Neural cell (in vitro differentiated cells): ENCODE results near the gene CTTN.

Experiments
- CTCF ChIP-seq: fragments of 450-650 bp; IDR thresholded peaks from 2 replicates; pipeline ENCODE4 v1.5.1; 2014; ENCODE audit warnings: antibody characterized with exemption, mild to moderate bottlenecking, moderate library complexity; ENCODE audit not compliant: poor library complexity, severe bottlenecking
- EP300 ChIP-seq: fragments of 450-650 bp; conservative IDR thresholded peaks from 2 replicates; pipeline ENCODE4 v1.6.1; 2014; ENCODE audit warnings: antibody characterized with exemption, mild to moderate bottlenecking, moderate library complexity; ENCODE audit not compliant: poor library complexity, severe bottlenecking
- POLR2AphosphoS5 ChIP-seq: IDR thresholded peaks from 2 replicates; pipeline ENCODE4 v1.6.1; 2012

- TF ChIP-seq EP300 (no peak), CTCF (no peak), POLR2AphosphoS5 (no peak)
These were observed 38.9 kb downstream of the CTTN start for GRCh38 chr11:70437111-70437784.
